SW 1271 (cell line): ENCODE data around the gene KLHDC8A.
"Not testable (repeated sequence)": the region's sequence is repeated elsewhere in the genome, so short reads cannot be mapped to it uniquely, and the experiment has no call there.

Source experiments
- DNase-seq, 2 experiments: peaks; one replicate each; lab custom pipeline; 2025; lab: John Stamatoyannopoulos, UW

KLHDC8A gene

DNA sequence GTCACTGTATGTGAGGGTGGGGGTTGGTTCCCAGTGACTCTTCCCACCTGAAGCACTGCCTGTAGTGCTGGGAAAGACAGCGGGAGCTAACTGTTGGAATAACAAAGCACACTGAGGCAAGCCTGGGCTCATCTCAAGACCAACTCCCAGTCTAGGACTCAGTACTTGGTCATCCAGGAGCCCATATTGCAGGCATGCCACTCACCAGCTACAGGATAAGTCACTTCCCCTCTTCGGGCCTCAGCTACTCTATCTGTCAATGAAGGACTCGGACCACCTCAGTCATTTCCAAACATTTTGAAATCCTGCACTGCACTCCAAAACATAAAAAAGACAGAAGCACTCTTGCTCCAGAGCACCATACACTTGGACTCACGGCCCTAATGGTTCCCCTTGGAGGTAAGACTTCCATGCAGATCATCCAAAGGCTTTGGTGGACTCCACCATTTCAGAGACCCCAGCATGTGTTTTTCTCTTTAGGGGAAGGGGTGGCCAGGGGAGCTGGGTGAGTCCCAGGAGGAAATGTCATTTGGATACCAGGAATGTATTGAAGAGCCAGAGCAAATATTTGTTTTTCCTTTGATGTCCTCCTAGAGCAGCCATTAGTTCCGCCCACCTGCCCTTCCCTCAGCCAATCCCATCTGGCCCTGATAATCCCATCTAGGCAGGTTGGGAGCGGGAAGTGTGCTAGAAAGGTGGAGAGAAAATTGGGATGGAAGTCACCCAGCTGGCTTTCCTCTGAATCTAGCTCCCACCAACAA is 38.3 kb downstream of the KLHDC8A start:
- DNase-seq = no peak

DNA sequence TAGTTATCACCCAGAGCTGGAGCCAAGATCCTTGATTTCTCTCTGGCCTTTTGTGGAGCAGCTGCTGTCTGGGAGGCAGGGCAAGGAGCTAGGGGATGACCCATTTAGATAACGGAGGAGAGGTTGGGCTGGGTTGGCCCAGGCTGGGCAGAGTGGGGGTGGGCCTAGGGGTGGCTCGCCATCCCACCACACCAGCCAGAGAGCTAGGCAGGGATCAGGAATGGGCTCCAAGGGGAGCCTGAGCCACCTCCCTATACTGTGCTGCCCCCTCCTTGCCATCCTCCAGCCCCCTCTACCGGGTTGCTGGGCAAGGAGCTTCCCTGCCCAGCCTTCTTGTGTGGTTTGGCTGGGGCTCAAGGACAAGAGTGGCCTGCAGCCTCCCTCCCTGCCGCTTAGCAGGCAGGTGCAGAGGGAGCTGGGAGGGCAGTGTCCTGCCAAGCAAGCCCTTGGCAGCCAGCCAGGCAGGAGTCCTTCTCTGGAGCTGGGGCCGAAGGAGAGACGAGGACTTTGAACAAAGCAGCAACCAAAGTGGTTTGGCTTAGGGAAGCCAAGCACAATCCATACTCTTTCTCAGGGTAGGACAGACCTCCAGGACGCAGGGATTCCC is 39.3 kb downstream of the KLHDC8A start:
- DNase-seq = no peak

- no peak for DNase-seq
These were observed 40.6 kb downstream of the KLHDC8A start for GRCh38 chr1:205316161-205316566.

GRCh38 chr1:205315008-205315618 is 41.6 kb downstream of the KLHDC8A start:
- DNase-seq = no peak

DNA sequence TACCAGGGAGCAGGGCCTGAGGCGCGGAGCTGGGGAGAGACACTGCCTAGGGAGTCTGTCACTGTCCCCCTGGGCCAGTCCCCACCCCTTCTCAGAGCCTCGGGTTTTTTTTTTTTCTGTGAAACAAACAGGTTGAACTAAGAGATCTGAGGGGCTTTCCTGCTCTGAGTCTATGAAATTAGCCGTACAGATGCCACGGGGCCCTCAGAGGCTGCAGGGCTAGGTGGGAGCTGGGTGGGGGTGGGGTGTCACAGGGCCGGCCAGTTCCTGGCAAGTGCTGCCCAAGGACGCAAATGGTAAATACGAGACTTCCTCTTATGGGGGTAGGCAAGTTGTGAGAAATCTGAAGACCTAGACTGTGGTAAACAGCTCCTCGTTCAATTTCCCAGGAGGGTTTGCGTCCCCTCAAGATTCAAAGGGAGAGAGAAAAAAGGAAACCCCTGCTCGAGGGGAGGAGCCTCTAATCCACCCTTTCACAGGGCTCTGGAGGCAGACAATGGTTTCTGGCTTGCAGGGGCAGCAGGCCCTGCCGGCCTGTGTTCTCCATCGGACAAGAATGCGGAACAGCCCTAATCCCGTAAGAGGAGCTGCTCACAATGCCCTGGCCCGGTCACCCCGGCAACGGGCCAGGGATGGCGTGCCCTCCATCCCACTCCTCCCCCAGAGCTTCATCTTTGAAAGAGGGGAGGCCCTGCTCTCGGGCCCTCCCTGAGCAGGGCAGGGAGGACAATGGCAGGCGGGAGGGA is 43.0 kb downstream of the KLHDC8A start:
- DNase-seq = no peak

GRCh38 chr1:205312866-205313562 is 43.7 kb downstream of the KLHDC8A start:
- DNase-seq = no peak

DNA sequence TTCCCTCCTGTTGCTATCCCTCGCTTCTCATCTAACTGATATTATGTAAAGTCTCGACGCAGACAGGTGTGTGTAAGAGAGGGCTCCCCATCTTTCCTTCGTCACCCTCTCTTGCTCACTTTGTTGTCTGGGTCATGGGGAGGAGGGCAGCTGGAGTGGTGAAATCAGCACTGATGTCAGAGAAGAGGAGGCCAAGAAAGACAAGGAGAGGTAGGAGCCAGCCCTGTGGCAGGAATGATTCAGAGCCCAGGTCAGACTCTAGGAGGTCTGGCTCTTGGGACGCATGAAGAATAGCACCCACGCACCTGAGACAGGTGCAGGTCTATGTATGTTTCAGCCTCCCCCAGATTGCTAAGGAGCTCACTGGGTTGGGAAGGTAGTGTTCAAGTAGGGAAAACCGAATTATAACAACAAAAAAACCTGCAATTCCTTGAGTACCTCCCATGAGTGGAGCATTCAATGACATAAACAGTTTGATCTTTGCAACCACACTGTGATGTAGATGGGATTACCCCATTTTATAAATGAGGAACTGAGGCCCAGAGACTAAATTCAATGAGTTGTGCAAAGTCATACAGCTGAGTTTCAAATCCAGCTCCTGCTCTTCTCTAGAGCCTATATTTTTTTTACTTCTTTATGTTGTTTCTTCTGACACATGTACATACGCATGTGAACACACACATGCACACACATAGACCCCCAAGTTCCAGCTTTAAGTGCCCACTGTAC is 45.6 kb downstream of the KLHDC8A start:
- no peak for DNase-seq

DNA sequence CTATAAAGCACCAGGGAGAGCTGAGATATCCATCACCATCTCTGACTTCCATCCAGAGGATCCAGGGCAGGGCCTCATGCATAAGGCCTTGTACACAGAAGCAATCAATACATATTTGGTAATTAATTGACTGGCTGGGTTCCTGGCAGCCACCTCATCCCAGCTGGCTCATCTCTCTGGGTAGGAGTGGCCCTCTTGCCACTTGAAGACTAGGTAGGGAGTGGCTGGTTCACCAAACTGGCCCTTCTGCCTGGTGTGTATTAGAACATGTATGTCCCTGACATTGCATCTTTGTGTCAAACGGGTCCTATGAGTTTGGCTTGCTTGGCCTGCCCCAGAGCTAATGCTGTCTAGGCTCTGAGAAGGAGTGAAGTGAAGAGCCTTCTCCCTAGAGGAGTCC is 47.0 kb downstream of the KLHDC8A start:
- no peak for DNase-seq

DNA sequence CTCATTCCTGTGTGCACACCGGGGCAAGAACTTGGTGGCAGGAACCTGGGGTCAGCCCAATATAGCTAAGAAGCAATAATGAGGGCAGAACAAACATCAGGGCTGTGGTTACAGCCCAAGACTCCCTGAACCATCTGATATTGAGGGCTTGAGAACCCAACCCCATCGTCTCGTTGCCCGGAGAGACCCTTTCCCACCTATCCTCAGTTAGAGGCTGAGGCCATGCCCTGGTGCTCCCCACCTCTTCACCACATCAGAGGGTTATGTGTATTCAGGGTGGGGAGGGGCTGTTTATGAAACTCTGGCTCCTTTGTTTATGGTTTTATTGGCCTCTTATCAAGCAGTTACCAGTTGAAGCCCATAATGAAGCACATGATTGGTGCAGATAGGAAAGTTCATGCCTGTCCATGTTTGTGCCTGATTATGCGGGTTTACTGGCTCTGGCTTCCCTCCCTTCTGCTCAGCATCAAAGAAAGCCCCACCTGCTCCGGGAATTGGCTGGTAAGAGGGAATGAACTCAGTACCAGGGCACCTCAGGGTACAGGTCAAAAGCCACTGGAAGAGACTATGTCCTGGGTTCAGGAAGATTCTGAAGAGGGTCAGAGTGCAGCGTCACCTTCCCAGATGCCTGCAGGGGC is 49.7 kb downstream of the KLHDC8A start:
- no peak for DNase-seq

DNA sequence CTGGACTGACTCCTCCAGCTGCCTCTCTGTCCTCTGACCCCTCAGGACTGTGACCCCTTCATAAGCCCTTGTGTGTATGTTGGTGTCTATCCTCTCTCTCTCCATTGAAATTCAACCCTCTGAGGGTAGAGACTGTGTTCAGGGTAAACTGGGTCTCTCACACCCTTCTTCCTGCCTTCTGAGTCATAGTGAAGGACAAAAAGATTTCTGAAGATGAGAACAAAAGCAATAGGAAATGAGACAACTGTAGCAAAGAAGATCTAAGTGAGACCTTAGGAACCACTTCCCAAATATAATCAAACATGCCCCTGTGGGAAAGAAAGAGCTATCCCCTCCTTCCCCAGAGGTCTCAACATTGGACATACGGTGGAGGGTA is 52.0 kb downstream of the KLHDC8A start:
- DNase-seq = no peak

DNA sequence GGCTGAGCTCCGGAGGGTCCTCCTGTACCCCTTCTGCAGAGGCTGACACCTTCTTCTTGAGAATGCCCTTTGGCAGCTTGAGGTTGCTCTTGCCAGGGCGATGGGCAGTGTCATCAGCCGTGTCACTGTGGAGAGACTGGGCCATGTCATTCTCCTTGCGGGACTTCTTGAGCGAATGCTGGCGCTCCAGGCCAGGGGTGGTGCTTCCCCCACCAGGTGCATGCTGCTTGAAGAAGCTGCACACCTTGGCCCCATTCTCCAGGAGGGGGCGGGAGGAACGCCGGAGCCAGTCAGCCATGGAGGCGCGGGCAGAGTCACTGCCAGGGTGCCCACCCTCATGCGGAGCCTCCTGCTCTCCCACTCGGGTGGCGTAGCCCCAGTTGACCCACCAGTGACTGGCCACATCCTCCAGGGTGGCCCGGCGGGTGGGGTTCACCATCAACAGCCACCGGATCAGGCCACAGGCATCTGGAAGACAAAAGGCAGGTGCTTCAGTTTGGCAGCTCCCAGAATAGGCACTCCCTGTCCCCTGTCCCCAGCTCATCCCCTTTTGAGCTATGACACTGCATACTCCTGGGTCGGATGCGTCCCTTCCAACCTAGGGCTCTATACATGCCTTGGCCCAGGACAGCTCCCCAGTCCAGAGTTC is 52.6 kb downstream of the KLHDC8A start:
- DNase-seq = no peak

DNA sequence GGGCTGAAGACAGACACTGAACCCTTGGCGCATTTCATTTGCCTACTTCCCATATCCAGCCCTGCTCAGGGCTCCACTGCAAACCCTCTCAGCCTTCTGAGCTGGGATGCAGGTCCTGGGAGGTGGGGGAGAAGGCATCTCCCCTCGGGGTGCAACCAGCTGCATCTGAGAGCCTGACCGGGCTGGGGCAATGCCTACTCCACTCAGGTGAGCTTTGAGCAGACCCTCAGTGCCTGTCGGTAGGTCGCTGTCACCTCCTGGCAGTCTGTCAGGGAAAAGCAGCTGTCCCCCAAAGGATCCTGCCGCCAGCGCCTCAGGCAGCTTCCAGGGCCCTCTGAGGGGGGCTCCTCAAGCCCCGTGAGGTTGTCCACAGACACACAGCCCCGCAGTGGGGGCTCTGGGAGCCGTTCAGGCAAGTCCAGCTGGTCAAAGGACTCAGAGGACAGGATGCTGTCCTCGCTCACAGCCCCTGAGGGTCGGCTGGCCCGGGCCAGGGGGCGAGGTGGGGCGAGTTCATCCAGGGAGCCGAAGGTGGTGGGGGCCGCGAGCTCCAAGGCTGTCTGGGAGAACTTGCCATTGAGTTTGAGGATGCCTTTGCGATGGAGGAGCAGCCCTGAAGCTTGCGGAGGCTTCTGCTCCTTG is 53.4 kb downstream of the KLHDC8A start:
- no peak for DNase-seq

GRCh38 chr1:205301842-205302588 is 54.7 kb downstream of the KLHDC8A start:
- no peak for DNase-seq

DNA sequence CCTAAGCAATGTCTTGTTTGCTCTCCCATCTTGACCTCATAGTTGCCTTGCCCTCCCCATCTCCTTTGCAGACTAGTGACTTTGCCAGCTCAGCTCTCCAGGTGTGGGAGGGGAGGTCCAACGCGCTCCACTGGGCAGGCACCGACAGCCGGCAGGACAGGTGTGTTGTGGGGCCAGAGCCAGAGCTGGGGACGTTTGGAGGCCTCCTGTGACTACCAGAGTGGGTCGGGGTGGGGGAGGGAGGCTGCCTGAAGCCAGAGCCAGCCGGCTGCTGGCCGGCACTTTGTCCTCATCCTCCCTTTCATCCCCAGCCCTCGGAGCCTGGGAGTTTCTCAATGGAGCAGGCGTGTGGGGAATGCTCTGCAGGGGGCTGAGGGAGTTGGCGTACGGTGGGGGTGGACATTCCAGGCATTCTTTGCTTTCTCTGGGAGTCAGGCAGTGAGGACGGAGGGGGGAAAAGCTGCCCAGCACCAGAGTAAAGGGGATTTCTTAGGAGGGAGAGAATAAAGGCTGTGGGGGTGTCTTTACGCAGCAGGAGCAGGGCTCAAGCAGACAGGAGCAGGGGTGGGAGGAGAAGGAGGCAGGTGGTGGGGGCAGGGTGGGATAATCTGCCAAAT is 55.4 kb downstream of the KLHDC8A start:
- peak; percentile 31 to 49 for DNase-seq

- no peak for DNase-seq
These were observed 56.6 kb downstream of the KLHDC8A start for GRCh38 chr1:205300149-205300548.

- DNase-seq = peak; percentile 79 to 82
These were observed 58.3 kb downstream of the KLHDC8A start for GRCh38 chr1:205298191-205298994.

GRCh38 chr1:205297546-205298177 is 59.1 kb downstream of the KLHDC8A start:
- not testable (repeated sequence) for DNase-seq
